ENCODE measurements around the gene LPCAT4.

- no peak for TF ChIP-seq EP300 (IDR thresholded peaks at IDR 0.05)
- TF ChIP-seq CTCF (IDR thresholded peaks at IDR 0.05), result no peak
These were observed 38.0 kb downstream of the LPCAT4 start for GRCh38 chr15:34329006-34329405.

All from ovary (tissue), 3 donors.